SU-DHL-6 (cell line): Measurements from ENCODE around the gene LDHA.

Source experiments
- CTCF ChIP-seq: fragments of 200-600 bp; sonication (generic); IDR thresholded peaks from one replicate; pipeline ENCODE4 v1.5.1; 2017; ENCODE audit warnings: antibody characterized with exemption, mild to moderate bottlenecking, low read length, moderate library complexity; ENCODE audit not compliant: insufficient read depth, poor library complexity, severe bottlenecking
- EZH2phosphoT487 ChIP-seq: fragments of 200-600 bp; sonication (generic), shearing (Covaris generic); conservative IDR thresholded peaks from 2 replicates; pipeline ENCODE4 v1.6.1; 2018; ENCODE audit warnings: mild to moderate bottlenecking, antibody characterized with exemption, low read length, moderate library complexity, mixed read lengths

- TF ChIP-seq CTCF (no peak), EZH2phosphoT487 (no peak)
Observed at GRCh38 chr11:18383388-18384156, 10.8 kb upstream of the LDHA start.
